GM19351 (cell line): ENCODE measurements around the gene XKR7.

ENCODE experiments used
- ATAC-seq: cut with Tn5 transposase; IDR thresholded peaks from one replicate; pipeline ENCODE4 v1.9.1; 2021; ENCODE audit warnings: mild to moderate bottlenecking, moderate library complexity; ENCODE audit not compliant: unreplicated experiment

Gene XKR7

DNA sequence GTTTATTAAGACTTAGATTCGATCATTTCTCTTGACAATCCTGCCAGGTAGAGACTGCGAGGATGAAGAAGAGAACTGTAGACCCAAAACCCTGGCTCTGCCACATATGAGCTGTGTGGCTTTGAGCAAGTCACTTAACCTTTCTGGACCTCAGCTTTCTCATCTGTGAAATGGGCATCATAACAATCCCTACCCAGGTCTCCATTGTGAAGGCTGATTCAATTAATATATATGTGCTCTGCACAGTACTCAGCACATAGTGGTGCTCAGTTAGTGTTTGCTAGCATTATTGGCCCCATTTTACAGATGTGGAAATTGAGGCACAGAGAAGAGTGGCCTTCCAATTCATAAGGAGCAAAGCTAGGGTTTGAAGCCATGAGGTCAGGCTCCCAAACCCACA, 7.9 kb downstream of the XKR7 start:
- ATAC-seq = no peak

DNA sequence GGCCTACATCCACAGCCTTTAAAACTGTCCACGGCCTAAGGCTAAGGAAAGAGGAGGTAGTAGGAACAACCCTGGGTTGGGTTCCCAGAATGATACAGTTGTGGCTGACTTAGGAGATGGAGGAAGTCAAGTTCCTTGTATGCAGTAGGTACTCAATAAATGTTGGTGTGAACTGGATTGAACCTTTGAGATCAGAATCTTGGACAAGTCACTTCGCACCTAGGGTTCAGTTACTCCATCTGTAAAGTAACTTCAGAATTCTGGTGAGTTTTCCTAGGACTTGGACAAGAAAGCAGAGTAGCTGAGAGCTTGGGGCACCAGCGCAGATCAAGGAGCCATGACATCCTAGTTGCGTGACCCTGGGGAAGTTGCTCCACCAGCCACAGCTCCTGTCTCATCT, 9.1 kb downstream of the XKR7 start:
- ATAC-seq = no peak

DNA sequence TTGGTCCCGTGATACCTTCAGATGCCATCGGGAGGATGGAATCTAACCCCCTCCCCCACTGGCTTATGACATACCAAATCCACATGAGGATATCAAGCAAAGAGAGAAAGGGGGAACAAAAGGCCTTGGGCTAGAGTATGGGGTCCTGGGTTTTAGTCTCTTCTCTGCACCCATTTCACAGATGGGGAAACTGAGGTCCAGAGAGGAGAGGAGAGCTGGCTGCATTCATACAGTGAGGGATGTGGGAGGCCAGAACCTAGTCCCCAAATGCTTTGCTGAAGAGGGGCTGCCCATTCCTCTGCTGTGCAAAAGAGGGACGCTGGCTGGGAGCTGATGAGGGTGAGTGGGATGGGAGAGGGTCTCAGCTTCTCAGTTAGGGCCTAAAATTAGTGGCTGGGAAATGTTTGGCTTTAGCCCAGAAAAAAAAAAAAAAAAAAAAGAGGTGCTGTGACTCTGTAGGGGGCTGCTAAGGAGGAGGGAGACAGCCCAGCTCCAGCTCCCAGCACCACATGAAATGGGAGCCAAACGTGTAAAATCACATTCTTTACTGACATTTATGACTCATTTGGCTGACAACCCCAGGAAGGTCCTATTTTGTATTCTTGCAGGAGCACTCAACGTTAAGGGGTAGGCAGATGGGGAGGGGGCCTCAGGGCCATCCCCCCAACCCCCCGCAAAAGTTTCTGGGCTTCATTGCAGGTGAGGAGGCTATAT, 11.9 kb downstream of the XKR7 start:
- no peak for ATAC-seq

DNA sequence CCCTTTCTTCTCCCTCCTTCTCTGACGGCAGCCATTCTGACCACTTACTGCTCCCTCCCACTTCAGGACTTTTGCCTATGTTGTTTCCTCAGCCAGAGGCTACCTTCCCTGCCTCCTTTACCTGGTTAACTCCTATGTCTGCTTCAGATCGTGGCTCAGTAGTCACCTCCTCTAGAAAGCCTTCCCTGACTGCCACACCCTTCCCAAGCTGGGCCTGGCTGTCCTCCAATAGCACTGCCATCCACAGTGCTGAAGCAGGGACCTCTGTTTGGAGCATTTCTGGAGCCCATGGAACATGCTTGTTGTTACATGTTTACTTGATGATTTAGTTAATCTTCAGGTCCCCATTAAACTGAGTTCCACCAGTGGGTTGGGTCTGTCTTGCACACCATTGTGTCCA, 13.8 kb downstream of the XKR7 start:
- ATAC-seq = no peak

DNA sequence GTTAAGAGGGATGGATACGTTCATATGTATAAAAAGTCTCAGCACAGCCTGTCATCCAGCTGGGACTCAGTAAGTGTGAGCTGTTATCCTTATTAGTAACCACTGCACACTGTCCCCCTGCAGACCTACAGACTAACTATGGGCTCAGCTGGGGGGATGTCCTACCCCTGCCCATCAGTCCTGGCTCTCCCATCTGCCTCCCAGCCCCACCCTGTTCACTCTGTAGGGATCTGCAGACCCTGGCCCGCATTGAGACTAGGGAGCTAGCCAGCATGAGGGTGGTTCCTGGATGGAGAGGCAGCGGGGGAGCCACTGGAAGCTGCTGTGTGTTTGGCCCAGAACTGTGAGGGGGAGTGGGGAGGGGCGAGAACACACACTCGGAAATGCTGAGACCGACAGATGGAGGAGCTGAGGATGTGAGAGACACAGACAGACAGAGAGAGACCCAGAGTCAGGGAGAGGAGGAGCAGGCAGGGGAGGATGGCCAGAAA, 17.1 kb downstream of the XKR7 start:
- ATAC-seq = no peak

DNA sequence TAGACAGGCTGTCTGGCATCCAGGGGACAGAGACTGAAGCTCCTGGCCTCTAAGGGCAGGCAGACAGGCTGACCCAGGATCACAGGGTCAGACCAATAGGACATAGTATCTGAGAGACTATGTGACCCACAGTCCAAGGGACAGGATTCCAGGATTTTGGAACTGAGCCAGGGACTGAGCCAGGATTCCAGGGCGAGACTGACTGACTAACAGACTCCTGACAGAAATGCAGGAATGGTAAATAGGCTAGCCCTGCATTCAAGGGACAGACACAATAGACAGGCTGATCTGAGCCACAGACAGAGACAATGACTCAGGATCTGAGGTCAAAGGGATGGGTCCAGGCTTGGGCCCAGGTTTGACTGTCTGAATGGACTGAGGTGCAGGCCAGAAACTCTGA, 19.8 kb downstream of the XKR7 start:
- ATAC-seq = no peak

DNA sequence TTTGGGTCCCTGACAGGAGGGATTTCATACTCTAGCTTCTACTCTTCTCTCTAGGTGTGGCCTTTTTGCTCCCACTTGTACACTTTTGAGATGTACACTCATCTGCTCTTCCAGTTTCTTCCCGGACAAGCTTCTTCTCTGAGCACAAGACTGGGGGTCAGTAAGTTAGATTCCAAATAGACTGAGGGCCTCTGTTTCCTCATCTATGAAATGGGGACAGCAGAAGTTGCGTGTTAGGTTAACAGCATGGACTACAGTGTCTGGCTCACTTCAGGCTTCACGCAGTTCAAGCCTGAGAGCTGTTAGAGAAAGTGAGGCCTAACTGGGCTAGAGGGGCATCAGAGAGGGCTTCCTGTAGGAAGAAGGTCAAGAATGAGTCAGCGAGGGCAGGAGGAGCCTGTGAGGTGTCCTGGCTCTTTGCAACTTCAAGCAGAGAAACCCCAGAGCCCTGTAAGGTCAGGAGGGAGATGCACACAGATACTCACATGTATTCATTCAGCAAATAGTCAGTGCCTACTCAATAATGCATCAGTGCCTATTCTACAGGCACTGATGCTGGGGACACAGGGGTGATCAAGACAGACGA, 20.6 kb downstream of the XKR7 start:
- no peak for ATAC-seq

DNA sequence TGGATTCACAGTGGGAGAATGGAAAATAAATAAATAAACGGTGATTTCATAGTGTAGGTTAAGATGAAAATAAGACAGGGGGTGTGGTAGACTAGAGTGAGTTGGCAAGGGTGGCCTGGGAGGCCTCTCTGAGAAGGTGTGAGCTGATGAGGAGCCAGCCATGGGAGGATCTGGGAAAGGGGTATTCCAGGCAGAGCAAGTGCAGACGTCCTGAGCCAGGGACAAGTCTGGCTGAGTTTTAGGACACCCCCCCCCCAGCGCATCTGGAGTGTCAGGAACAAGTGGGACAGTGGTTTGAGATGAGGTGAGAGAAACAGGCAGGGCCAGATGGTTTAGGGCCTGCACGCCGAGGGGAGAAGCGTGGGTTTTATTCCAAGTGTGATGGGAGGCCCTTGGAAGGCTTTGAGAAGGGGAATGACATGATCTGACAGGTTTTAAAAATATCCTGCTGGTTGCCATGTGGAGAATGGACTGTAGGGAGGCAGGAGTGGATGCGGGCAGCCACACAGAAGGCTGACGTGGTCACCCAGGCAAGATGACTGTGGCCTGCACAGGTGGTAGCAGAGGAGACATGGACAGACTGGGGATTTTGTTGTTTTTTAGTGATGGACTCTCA, 21.2 kb downstream of the XKR7 start:
- no peak for ATAC-seq

DNA sequence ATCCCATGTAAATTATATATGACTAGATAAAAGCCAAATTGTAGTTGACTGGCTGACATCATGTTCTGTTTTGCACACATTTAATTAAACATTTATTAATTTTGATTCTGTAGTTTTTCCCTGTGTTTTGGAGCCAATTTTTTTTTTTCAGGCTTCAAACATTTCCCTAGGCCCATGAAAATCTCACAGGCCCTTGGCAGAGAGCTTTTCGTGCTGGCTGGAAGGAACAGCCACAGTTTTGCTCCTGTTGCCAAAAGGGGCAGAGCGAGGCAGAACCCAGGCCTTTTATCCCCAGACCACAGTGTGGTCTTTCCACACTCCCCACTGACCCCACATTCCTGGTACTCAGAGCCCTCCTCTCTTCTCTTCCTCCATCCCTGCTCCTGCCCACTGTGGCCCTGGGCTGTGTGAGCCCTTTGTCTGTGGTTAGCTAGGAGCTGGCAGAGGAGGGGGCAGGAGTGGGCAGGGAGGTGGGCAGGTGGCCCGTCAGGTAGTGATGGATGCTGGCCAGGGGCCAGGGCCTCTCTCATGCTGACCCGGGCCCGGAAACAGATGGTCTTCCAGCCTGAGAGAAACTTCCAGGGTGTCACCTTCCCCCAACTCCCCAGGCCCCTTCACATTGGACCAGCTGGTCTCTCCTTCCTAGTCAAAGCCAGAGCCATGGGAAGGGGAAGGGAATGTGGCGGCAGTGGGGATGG, 22.8 kb downstream of the XKR7 start:
- ATAC-seq = no peak

DNA sequence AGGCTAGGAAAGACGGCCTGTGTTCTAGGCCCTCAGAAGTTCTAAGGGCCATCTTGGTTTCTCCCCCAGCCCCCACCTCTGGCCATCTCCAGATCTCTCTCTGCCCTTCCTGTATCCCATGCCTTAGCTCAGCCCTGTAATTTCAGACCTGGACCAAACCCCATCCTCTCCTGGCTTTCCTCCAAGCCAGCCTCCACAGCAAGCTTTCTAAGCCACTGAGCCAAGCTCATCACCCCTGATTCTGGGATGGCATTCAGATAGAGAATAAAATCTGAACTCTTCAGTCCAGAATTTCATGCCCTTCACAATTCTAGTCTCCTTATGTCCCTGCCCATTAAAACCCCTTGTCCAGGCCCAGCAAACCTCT, 23.4 kb downstream of the XKR7 start:
- no peak for ATAC-seq

DNA sequence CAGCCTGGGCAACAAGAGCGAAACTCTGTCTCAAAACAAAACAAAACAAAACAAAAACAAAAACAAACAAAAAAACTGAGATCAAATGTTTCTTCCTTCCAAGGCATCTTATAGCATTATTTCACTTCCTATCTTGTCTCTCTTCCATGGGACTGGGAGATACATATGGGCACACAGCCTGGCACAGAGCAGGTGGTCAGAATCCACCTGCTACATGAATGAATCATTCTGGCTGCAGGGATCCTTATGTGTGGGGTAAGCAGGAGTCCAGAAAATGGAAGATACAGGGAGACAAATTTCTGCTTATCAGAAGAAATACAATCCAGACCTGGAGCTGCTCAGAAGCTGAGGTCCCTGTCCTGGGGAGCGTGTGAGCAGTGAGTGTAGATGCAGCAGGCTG, 24.1 kb downstream of the XKR7 start:
- ATAC-seq = no peak

DNA sequence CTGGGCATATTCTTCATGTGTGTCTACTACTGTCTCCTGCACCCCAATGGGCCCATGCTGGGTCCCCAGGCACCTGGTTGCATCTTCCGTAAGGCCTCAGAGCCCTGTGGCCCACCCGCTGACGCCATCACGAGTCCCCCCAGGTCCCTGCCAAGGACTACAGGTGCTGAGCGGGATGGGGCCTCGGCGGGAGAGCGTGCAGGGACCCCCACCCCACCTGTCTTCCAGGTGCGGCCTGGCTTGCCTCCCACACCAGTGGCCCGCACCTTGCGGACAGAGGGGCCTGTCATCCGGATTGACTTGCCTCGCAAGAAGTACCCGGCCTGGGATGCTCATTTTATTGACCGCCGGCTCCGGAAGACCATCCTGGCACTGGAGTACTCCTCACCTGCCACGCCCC, 29.0 kb downstream of the XKR7 start:
- no peak for ATAC-seq

DNA sequence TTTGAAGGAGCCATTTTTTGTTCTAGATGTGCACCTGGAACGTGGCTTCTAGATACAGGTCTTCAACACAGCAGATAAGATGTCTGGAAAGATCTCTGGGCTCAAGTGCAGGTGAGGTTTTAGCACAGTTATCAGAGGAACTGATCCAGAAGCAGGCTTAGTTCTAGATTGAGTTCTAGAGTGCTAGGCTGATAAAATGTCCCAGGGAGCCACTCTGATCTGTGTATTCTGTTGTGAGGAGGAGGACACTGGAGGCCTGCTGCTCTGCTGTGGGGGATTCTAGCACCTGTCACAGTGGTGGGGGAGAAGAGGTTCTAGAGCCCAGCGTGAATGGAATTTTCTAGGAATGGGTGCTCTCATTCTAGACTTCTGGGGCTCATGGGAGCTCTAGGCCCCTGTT, 30.3 kb downstream of the XKR7 start:
- no peak for ATAC-seq

DNA sequence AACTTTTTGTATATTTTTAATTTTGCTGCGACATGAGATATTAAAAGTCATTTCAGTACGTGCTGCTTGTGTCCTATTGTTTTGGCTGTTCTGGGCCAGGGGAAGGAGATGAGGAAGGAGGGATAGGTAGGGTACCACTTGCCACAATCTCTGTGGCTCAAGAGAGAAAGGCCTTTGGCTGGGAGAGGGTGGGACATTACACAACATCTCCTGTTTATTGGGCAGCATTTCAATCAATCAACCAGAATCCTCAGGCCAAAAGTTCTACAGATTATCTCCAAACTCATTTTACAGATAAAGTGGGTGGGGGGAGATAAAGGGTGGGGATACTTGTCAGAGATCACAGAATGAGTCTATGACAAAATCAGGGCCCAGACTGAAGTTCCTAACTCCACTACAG, 35.4 kb downstream of the XKR7 start:
- ATAC-seq = no peak

DNA sequence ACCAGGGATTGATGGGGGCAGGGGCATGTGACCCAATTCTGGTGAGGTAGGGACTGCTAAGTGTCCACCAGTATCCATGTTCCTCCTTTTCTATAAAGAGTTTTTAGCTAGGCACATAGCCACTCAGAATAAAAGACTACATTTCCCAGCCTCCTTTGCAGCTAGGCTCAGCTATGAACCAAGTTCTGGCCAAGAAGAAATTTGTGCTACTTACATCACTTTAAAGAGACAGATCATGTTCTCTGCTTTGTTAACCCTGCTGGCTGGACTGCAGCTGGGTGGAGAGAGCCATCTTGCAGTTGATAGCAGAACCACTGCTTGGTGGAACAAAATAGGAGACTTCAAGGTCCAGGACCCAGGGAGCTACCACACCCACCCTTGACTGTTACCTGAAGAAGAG, 37.0 kb downstream of the XKR7 start:
- no peak for ATAC-seq

DNA sequence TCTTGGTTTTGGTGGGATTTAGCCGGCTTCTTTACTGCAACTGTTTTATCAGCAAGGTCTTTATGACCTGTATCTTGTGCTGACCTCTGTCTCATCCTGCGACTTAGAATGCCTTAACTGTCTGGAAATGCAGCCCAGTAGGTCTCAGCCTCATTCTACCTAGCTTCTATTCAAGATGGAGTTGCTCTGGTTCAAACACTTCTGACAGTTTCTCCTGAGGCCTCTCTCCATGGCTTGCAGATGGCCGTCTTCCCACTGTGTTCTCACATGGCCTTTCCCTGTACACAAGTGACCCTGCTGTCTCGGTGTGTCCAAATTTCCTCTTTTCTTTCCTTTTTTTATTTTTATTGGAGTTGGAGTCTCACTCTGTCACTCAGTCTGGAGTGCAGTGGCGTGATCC, 38.1 kb downstream of the XKR7 start:
- no peak for ATAC-seq

DNA sequence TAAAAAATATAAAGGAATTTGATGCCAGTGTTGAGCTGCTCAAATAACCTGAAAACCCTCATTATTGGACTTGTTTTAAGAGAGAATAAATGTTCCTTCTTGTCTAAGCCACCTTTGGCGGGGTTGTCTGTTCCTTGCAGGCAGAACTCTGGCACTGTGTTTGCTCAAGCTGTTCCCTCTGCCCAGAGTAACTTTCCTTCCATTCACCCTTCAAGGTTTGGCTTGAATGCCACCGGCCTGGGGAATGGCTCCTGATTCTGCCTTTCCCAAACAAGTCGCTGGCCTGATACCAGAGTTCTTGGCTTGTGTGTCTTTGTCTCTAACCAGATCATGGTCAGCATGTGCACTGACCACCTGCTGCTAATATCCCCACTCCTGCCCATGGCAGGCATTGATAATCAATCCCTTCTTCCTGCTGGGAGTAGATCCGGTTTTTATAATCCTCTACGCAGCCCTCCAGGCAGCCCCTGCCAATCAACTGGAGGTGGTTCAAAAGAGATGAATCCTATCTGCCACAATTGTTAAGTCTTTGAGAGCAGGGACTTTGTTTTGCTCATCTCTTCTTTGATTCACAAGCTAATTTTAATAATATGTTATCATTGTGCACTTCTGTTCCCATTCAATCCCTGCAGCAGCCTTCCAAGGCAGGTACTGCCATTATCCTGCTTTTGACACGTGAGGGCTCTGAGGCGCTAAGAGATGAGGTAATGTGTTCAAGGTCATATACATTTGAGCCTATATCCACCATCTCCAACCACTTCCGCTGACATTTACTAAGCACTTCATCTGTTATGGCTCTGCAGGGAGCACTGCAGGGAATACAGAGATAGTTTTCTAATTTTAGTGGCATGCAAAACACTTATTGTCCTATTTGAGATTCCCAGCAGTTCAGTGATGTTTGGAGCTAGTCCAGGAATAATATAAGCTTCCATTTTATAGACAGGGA, 39.2 kb downstream of the XKR7 start:
- no peak for ATAC-seq

DNA sequence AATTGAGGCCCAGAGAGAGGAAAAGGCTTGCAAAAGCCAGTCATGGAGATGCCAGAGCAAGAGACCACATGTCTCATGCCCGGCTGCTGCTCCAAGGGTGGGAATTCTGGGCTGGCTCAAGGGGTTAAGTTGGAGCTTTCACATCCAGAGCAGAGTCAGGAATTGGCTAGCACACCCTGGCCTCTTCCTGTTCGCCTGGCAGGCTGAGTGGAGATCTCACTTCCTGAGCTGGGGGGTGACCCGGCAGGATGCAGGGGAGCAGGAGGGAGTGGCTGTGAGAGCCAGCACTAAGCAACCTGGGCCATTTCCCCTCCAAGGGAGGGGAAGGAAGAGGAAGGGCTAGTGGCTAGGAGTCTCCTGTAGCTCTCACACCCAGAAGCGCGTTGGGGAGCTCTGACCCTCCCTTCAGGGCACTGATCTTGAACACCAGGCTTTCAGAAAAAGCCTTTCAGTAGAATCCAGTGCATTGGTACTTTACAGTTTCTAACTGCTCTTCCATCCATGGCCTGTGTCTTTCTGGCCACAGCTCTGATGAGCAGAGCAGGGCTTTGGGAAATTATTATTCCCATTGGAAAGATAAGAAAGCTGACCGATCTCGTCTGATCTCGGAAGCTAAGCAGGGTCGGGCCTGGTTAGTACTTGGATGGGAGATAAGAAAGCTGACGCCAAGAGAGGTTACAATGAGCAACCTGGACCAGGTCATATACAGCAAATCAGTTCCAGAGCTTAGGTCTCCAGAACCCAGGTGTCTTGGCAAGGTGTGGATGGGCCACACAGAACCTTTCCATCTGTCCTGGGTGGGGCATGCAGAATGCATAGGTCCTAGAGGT, 40.1 kb downstream of the XKR7 start:
- ATAC-seq = no peak

DNA sequence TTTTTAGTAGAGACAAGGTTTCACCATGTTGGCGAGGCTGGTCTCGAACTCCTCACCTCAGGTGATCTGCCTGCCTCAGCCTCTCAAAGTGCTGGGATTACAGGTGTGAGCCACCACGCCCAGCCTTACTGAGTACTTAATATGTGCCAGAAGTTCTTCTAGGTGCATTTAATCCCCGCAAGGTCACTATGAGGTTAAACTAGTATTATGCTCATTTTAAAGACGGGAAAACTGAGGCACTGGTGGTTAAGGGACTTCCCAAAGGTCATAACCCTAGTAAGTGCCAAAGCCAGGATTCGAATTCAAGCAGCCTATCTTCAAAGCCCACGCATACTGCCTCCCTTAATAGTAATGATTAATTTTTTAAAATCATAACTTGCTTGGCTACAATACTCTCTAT, 41.6 kb downstream of the XKR7 start:
- ATAC-seq = no peak

DNA sequence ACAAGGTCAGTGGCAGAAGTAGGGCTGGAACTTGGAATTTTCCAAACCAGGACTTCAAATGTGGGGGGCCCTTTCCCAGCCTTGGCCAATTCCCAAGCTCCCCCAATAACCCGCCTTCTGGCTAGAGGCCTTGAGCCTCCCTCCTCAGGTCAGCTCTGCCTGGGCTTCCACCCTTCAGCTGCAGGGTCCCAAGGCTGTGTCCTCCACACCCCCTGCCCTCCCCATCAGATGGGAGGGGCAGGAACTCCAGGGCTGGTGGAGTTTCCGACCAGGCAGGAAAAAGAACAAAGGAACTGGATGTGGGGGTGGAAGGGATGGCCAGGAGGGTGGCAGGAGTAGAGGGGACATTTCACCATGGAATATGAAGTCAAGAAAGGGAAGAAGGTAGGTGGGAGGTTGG, 42.1 kb downstream of the XKR7 start, which contains the start of gene CCM2L:
TSS of gene CCM2L (plus strand) at position 338 of the 400 bp plus-strand sequence. CDS start at position 355, 17 bp downstream.
- ATAC-seq = no peak
